ENCODE measurements around the gene PEX14.

DNA sequence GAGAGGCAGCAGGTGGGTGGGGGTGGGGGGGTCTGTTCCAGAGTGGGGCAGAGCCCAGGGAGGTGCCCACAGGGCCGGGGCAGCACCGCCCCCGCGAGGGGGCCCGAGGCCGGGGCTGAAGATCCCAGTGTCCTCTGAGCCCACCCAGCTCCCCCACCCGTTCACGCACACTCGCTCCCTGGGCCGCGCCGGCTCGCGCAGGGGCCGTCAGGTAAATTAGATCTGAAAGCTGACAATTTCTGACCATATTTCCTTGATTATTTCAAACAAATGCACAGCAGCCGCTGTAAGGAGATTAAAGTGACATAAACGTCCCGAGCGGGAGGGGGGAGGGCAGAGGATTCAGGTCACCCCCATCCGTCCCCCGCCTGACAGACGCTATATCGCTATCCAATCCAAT lies 203.7 kb downstream of the PEX14 start:
- TF ChIP-seq, protein P1, sequence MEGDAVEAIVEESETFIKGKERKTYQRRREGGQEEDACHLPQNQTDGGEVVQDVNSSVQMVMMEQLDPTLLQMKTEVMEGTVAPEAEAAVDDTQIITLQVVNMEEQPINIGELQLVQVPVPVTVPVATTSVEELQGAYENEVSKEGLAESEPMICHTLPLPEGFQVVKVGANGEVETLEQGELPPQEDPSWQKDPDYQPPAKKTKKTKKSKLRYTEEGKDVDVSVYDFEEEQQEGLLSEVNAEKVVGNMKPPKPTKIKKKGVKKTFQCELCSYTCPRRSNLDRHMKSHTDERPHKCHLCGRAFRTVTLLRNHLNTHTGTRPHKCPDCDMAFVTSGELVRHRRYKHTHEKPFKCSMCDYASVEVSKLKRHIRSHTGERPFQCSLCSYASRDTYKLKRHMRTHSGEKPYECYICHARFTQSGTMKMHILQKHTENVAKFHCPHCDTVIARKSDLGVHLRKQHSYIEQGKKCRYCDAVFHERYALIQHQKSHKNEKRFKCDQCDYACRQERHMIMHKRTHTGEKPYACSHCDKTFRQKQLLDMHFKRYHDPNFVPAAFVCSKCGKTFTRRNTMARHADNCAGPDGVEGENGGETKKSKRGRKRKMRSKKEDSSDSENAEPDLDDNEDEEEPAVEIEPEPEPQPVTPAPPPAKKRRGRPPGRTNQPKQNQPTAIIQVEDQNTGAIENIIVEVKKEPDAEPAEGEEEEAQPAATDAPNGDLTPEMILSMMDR (IDR thresholded peaks at IDR 0.05; ENCODE audit: poor library complexity, severe bottlenecking): no peak
- TF ChIP-seq EP300 (conservative IDR thresholded peaks at IDR 0.05; ENCODE audit: poor library complexity, severe bottlenecking) (no peak), RAD21 (conservative IDR thresholded peaks at IDR 0.05) (no peak), EZH2 (IDR thresholded peaks at IDR 0.05; ENCODE audit: borderline replicate concordance, insufficient read depth, low read length, poor library complexity, severe bottlenecking) (no peak), POLR2AphosphoS5 (IDR thresholded peaks at IDR 0.05) (no peak), MXI1 (conservative IDR thresholded peaks at IDR 0.05; ENCODE audit: poor library complexity, severe bottlenecking) (no peak), TAF1 (IDR thresholded peaks at IDR 0.05; ENCODE audit: low read depth) (no peak)
- TF ChIP-seq, protein P2, sequence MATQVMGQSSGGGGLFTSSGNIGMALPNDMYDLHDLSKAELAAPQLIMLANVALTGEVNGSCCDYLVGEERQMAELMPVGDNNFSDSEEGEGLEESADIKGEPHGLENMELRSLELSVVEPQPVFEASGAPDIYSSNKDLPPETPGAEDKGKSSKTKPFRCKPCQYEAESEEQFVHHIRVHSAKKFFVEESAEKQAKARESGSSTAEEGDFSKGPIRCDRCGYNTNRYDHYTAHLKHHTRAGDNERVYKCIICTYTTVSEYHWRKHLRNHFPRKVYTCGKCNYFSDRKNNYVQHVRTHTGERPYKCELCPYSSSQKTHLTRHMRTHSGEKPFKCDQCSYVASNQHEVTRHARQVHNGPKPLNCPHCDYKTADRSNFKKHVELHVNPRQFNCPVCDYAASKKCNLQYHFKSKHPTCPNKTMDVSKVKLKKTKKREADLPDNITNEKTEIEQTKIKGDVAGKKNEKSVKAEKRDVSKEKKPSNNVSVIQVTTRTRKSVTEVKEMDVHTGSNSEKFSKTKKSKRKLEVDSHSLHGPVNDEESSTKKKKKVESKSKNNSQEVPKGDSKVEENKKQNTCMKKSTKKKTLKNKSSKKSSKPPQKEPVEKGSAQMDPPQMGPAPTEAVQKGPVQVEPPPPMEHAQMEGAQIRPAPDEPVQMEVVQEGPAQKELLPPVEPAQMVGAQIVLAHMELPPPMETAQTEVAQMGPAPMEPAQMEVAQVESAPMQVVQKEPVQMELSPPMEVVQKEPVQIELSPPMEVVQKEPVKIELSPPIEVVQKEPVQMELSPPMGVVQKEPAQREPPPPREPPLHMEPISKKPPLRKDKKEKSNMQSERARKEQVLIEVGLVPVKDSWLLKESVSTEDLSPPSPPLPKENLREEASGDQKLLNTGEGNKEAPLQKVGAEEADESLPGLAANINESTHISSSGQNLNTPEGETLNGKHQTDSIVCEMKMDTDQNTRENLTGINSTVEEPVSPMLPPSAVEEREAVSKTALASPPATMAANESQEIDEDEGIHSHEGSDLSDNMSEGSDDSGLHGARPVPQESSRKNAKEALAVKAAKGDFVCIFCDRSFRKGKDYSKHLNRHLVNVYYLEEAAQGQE (IDR thresholded peaks at IDR 0.05; ENCODE audit: borderline replicate concordance): no peak
